Left kidney (tissue), 2 donors: ENCODE results near the gene TAOK1. TPM values are rescaled to one million over a fixed set of nuclear protein-coding genes. Genes with fewer than 3 reads are reported as not detected.

Source experiments
- DNase-seq: peaks from one replicate; pipeline ENCODE4 v3.0.0-alpha.2; 2013
- polyA plus RNA-seq: library from polyadenylated mRNA; unstranded; fragments of 120-200 nt; gene quantifications from one replicate; pipeline ENCODE4 v1.2.1, GENCODE V29; 2013; ENCODE audit not compliant: insufficient read length

TAOK1 gene
- polyA plus RNA-seq, 1 donor, result 56.2 TPM

GRCh38 chr17:29595107-29595942 lies 205.2 kb downstream of the TAOK1 start:
- DNase-seq, result no peak

- no peak for DNase-seq
Measured at GRCh38 chr17:29595943-29596774, 206.0 kb downstream of the TAOK1 start.

GRCh38 chr17:29596811-29597210 lies 206.6 kb downstream of the TAOK1 start:
- DNase-seq, result no peak

GRCh38 chr17:29597361-29598172 lies 207.4 kb downstream of the TAOK1 start:
- DNase-seq, result no peak

Other genes with a start within 250 kb of the TAOK1 start
- gene MYO18A, start 210.0 kb upstream of the TAOK1 start, polyA plus RNA-seq, result 43.8 TPM
- not detected for gene CRYBA1, start 143.5 kb upstream of the TAOK1 start, polyA plus RNA-seq
- 48.7 TPM for gene NUFIP2, start 96.2 kb upstream of the TAOK1 start, polyA plus RNA-seq
- 6.6 TPM for gene ABHD15, start 176.7 kb downstream of the TAOK1 start, polyA plus RNA-seq
- gene TP53I13, start 178.3 kb downstream of the TAOK1 start, polyA plus RNA-seq, result 26.6 TPM
- gene GIT1, start 199.3 kb downstream of the TAOK1 start, polyA plus RNA-seq, result 43.2 TPM
- 11.1 TPM for gene ANKRD13B, start 202.8 kb downstream of the TAOK1 start, polyA plus RNA-seq
- 3.8 TPM for gene CORO6, start 232.5 kb downstream of the TAOK1 start, polyA plus RNA-seq